HEK293 (cell line): ENCODE measurements around the gene ZNF865.
A peak's percentile ranks its signal among the peaks of the same experiment; 100 is the strongest.

Experiments used
- CTCF ChIA-PET: fragments of 350-600 bp; formaldehyde crosslinking; extraction: SDS; loops from one replicate; lab custom pipeline; 2021; ENCODE audit warnings: antibody characterized with exemption; lab: Yijun Ruan, JAX
- POLR2A ChIA-PET: fragments of 300-600 bp; formaldehyde crosslinking; extraction: SDS; loops from one replicate; lab custom pipeline; 2020; ENCODE audit warnings: antibody characterized with exemption, inconsistent platforms; lab: Yijun Ruan, JAX
- H3K27ac ChIP-seq: fragments of 200-500 bp; sonication (Bioruptor generic); 2 replicates; pipeline ENCODE4 v1.5.1; 2014; ENCODE audit warnings: low read depth, low read length, control low read depth, inconsistent platforms; ENCODE audit errors: extremely low read depth
- H3K36me3 ChIP-seq, 2 experiments: fragments of 200-500 bp in 1 of 2; sonication (Bioruptor generic) in 1 of 2; 1 replicate in 1 of 2; 2 replicates in 1 of 2; pipeline ENCODE4 v1.5.1; 2014 to 2017; ENCODE audit warnings: inconsistent platforms in 2 of 2, low read length in 2 of 2; ENCODE audit not compliant: control insufficient read depth in 2 of 2, insufficient read depth in 1 of 2
- H3K4me1 ChIP-seq: fragments of 200-500 bp; sonication (Bioruptor generic); 2 replicates; pipeline ENCODE4 v1.5.1; 2014; ENCODE audit warnings: mild to moderate bottlenecking, low read length, inconsistent platforms; ENCODE audit not compliant: control insufficient read depth, insufficient read depth
- H3K4me3 ChIP-seq: 2 replicates; pipeline ENCODE4 v1.5.1; 2011; ENCODE audit warnings: low read depth, mild to moderate bottlenecking, control low read depth, low read length, moderate library complexity
- H3K9me3 ChIP-seq: fragments of 200-500 bp; sonication (Bioruptor generic); 2 replicates; pipeline ENCODE4 v1.5.1; 2014; ENCODE audit warnings: low read depth, low read length, inconsistent platforms; ENCODE audit not compliant: control insufficient read depth, insufficient read depth
- GFI1B ChIP-seq: fragments of 450-650 bp; formaldehyde crosslinking; IDR thresholded peaks from 2 replicates; pipeline ENCODE4 v1.5.1; 2016; ENCODE audit warnings: missing biosample characterization, missing genetic modification characterization
- TRIM28 ChIP-seq: IDR thresholded peaks from 2 replicates; pipeline ENCODE4 v1.6.1; 2011; ENCODE audit warnings: low read length, control low read depth, borderline replicate concordance
- WT1 ChIP-seq: fragments of 450-650 bp; formaldehyde crosslinking; IDR thresholded peaks from 2 replicates; pipeline ENCODE4 v1.5.1; 2016; ENCODE audit warnings: missing biosample characterization, missing genetic modification characterization
- ZBTB44 ChIP-seq: fragments of 450-650 bp; IDR thresholded peaks from 2 replicates; pipeline ENCODE4 v1.5.1; 2018; ENCODE audit warnings: missing biosample characterization, mild to moderate bottlenecking, missing genetic modification characterization
- ZNF10 ChIP-seq: fragments of 450-650 bp; formaldehyde crosslinking; IDR thresholded peaks from 2 replicates; pipeline ENCODE4 v1.5.1; 2017; ENCODE audit warnings: missing biosample characterization, missing genetic modification characterization
- ZNF114 ChIP-seq: fragments of 450-650 bp; formaldehyde crosslinking; IDR thresholded peaks from 2 replicates; pipeline ENCODE4 v1.5.0; 2017; ENCODE audit warnings: missing biosample characterization, missing genetic modification characterization
- ZNF148 ChIP-seq: fragments of 450-650 bp; formaldehyde crosslinking; IDR thresholded peaks from 2 replicates; pipeline ENCODE4 v1.5.0; 2017; ENCODE audit warnings: missing biosample characterization, missing genetic modification characterization, borderline replicate concordance
- ZNF169 ChIP-seq: fragments of 450-650 bp; formaldehyde crosslinking; IDR thresholded peaks from 2 replicates; pipeline ENCODE4 v1.5.1; 2016; ENCODE audit warnings: missing biosample characterization, missing genetic modification characterization
- ZNF174 ChIP-seq: fragments of 450-650 bp; formaldehyde crosslinking; IDR thresholded peaks from 2 replicates; pipeline ENCODE4 v1.5.0; 2017; ENCODE audit warnings: missing biosample characterization, mild to moderate bottlenecking, missing genetic modification characterization
- ZNF19 ChIP-seq: fragments of 450-650 bp; formaldehyde crosslinking; IDR thresholded peaks from 2 replicates; pipeline ENCODE4; 2016; ENCODE audit warnings: missing biosample characterization, missing genetic modification characterization, low read depth
- ZNF221 ChIP-seq: fragments of 450-650 bp; formaldehyde crosslinking; IDR thresholded peaks from 2 replicates; pipeline ENCODE4 v1.5.1; 2017; ENCODE audit warnings: missing biosample characterization, missing genetic modification characterization, borderline replicate concordance
- ZNF239 ChIP-seq: fragments of 450-650 bp; formaldehyde crosslinking; IDR thresholded peaks from 2 replicates; pipeline ENCODE4 v1.5.1; 2016; ENCODE audit warnings: missing biosample characterization, missing genetic modification characterization
- ZNF280C ChIP-seq: fragments of 450-650 bp; formaldehyde crosslinking; IDR thresholded peaks from 2 replicates; pipeline ENCODE4 v1.5.1; 2016; ENCODE audit warnings: missing biosample characterization, missing genetic modification characterization
- ZNF302 ChIP-seq: fragments of 450-650 bp; formaldehyde crosslinking; IDR thresholded peaks from 2 replicates; pipeline ENCODE4 v1.5.1; 2016; ENCODE audit warnings: missing biosample characterization, missing genetic modification characterization, low read depth
- ZNF398 ChIP-seq: fragments of 450-650 bp; formaldehyde crosslinking; IDR thresholded peaks from 2 replicates; pipeline ENCODE4 v1.5.1; 2017; ENCODE audit warnings: missing biosample characterization, missing genetic modification characterization
- ZNF404 ChIP-seq: fragments of 450-650 bp; formaldehyde crosslinking; IDR thresholded peaks from 2 replicates; pipeline ENCODE4 v1.5.1; 2017; ENCODE audit warnings: missing biosample characterization, missing genetic modification characterization
- ZNF501 ChIP-seq: fragments of 450-650 bp; formaldehyde crosslinking; IDR thresholded peaks from 2 replicates; pipeline ENCODE4 v1.5.1; 2016; ENCODE audit warnings: missing biosample characterization, missing genetic modification characterization
- ZNF514 ChIP-seq: fragments of 450-650 bp; formaldehyde crosslinking; IDR thresholded peaks from 2 replicates; pipeline ENCODE4 v1.5.1; 2016; ENCODE audit warnings: missing biosample characterization, missing genetic modification characterization
- ZNF548 ChIP-seq: fragments of 450-650 bp; formaldehyde crosslinking; IDR thresholded peaks from 2 replicates; pipeline ENCODE4 v1.5.1; 2016; ENCODE audit warnings: missing biosample characterization, missing genetic modification characterization
- ZNF600 ChIP-seq: fragments of 450-650 bp; formaldehyde crosslinking; IDR thresholded peaks from 2 replicates; pipeline ENCODE4 v1.5.1; 2016; ENCODE audit warnings: missing biosample characterization, missing genetic modification characterization
- ZNF747 ChIP-seq: fragments of 450-650 bp; formaldehyde crosslinking; IDR thresholded peaks from 2 replicates; pipeline ENCODE4 v1.5.1; 2016; ENCODE audit warnings: missing biosample characterization, missing genetic modification characterization
- ZNF76 ChIP-seq: fragments of 450-650 bp; formaldehyde crosslinking; IDR thresholded peaks from 2 replicates; pipeline ENCODE4; 2016; ENCODE audit warnings: low read depth, missing biosample characterization, missing genetic modification characterization, borderline replicate concordance
- ZSCAN5A ChIP-seq: fragments of 450-650 bp; formaldehyde crosslinking; IDR thresholded peaks from 2 replicates; pipeline ENCODE4 v1.5.1; 2016; ENCODE audit warnings: missing biosample characterization, missing genetic modification characterization

The ZNF865 gene

GRCh38 chr19:55654323-55654867 is 48.9 kb downstream of the ZNF865 start:
- H3K4me3 ChIP-seq, result peak overlapping the region; percentile 55
- peaks cover 11% of the 10 kb centered on the region for H3K4me1 ChIP-seq
- no peaks in the 10 kb centered on the region for H3K9me3 ChIP-seq
- CTCF ChIA-PET, result interaction anchor here (0.5 to 3.4 kb wide), 30 partner anchors 8 to 1989 kb away, joined by 3 to 34 read pairs (median 4); partner anchors contain the start of gene ZNF784
- 0 out of 2 replicates have a peak, but pooled peaks have one; percentile 4 for TF ChIP-seq ZNF10 (tag by site-specific recombination)
- TF ChIP-seq GFI1B, result no peak
- TF ChIP-seq, all 188 proteins: peak for 1
- peaks cover 3 to 57% of the 10 kb centered on the region in 2 experiments; a peak in 2 of 3 replicates for H3K36me3 ChIP-seq
- POLR2A ChIA-PET, result interaction anchor here (0.6 to 2.5 kb wide), 30 partner anchors 9 to 1204 kb away, joined by 3 to 36 read pairs (median 5); partner anchors contain the start of genes EPN1, FIZ1, ISOC2 and KMT5C
- peak overlapping the region; percentile 100 for H3K27ac ChIP-seq

- Histone ChIP-seq H3K4me1 (peaks cover 11% of the 10 kb centered on the region), H3K9me3 (no peaks in the 10 kb centered on the region), H3K4me3 (peak within 1 kb of the TSS; percentile 96), H3K36me3 (peaks cover 7 to 59% of the 10 kb centered on the region in 2 experiments; a peak in 2 of 3 replicates), H3K27ac (peak within 1 kb of the TSS; percentile 100)
- ChIA-PET POLR2A (interaction anchor here (0.6 to 2.5 kb wide), 29 partner anchors 9 to 1205 kb away, joined by 3 to 36 read pairs (median 5); partner anchors contain the start of genes EPN1, FIZ1, ISOC2 and KMT5C), CTCF (interaction anchor here (0.5 to 3.4 kb wide), 24 partner anchors 9 to 499 kb away, joined by 3 to 34 read pairs (median 5); partner anchors contain the start of gene ZNF784)
- TF ChIP-seq ZNF302 (tag by site-specific recombination) (no peak), ZNF398 (tag by site-specific recombination) (peak; percentile 82), ZNF114 (no peak), ZNF76 (peak; percentile 57; the same call in 1 of the 2 replicates), ZNF148 (tag by site-specific recombination) (no peak), ZNF600 (no peak), ZNF239 (tag by site-specific recombination) (no peak), ZSCAN5A (no peak), ZBTB44 (tag by site-specific recombination) (no peak), ZNF747 (tag by site-specific recombination) (no peak), TRIM28 (no peak), ZNF169 (tag by site-specific recombination) (peak; percentile 70; the same call in 1 of the 2 replicates), ZNF501 (tag by site-specific recombination) (peak; percentile 77), ZNF221 (tag by site-specific recombination) (no peak; the same call in 1 of the 2 replicates), ZNF174 (no peak), ZNF548 (no peak), ZNF514 (tag by site-specific recombination) (no peak), WT1 (tag by site-specific recombination) (no peak), ZNF19 (no peak), ZNF280C (tag by site-specific recombination) (no peak), ZNF404 (tag by site-specific recombination) (no peak)
Measured at GRCh38 chr19:55654868-55655647, 49.6 kb downstream of the ZNF865 start, which contains the start of gene U2AF2. U2AF2 (plus strand) TSS chr19:55655035; CDS start chr19:55655105, 70 bp downstream.
